K562 (cell line): ENCODE measurements around the gene NEMP2. TPM values are rescaled to one million over a fixed set of nuclear protein-coding genes. Genes with fewer than 3 reads are reported as not detected.

ENCODE experiments used
- BRD9 ChIP-seq: fragments of 450-650 bp; IDR thresholded peaks from 2 replicates; pipeline ENCODE4 v1.6.1; 2018; ENCODE audit warnings: low read depth; ENCODE audit not compliant: partially characterized antibody
- DDX20 ChIP-seq: fragments of 450-650 bp; IDR thresholded peaks from 2 replicates; pipeline ENCODE4 v1.6.1; 2016; ENCODE audit warnings: missing genetic modification characterization, low read depth, mild to moderate bottlenecking, missing compliant biosample characterization, moderate library complexity
- GABPB2 ChIP-seq: fragments of 250-450 bp; sonication (Bioruptor Pico); conservative IDR thresholded peaks from 2 replicates; pipeline ENCODE4 v1.5.1; 2021; ENCODE audit warnings: mild to moderate bottlenecking
- MAFK ChIP-seq: IDR thresholded peaks from 2 replicates; pipeline ENCODE4 v1.6.1; 2011; ENCODE audit warnings: low read length, improper control_type of control experiment
- SRSF9 ChIP-seq: fragments of 200-400 bp; formaldehyde crosslinking; IDR thresholded peaks from 2 replicates; pipeline ENCODE4 v1.6.1; 2017; ENCODE audit warnings: low read depth, low read length, borderline replicate concordance
- USF2 ChIP-seq: sonication (generic); formaldehyde crosslinking; IDR thresholded peaks from 2 replicates; pipeline ENCODE4 v1.5.0; 2020; ENCODE audit warnings: missing genetic modification reagents
- ZBTB34 ChIP-seq: fragments of 250-450 bp; sonication (Bioruptor Pico); IDR thresholded peaks from 2 replicates; pipeline ENCODE4 v1.8.0; 2021; ENCODE audit warnings: mild to moderate bottlenecking, moderate library complexity
- ZNF263 ChIP-seq: sonication (generic); formaldehyde crosslinking; IDR thresholded peaks from 2 replicates; pipeline ENCODE4 v1.8.0; 2022; ENCODE audit warnings: mild to moderate bottlenecking, missing genetic modification reagents, borderline replicate concordance
- ZNF407 ChIP-seq: fragments of 450-650 bp; IDR thresholded peaks from 2 replicates; pipeline ENCODE4 v1.6.1; 2016; ENCODE audit warnings: low read depth
- polyA plus RNA-seq, 8 experiments: library from polyadenylated mRNA; depleted of rRNA in 4 of 8; stranded (reverse) in 5 of 8; unstranded in 3 of 8; fragments of >200 nt; fragmentation: Nextera tagmentation in 2 of 8; fragmentation: Illumina TruSeq in 1 of 8; extraction: Ambion mirVana in 2 of 8; extraction: Trizol in 1 of 8; gene quantifications; 2 replicates each; pipeline versions ENCODE4 v1.2.1 to v1.2.3, GENCODE V29; 2011 to 2014; ENCODE audit warnings: inconsistent platforms in 1 of 8, missing spikeins in 1 of 8
- total RNA-seq, 7 experiments: library from RNA; depleted of rRNA in 6 of 7; stranded (reverse); fragments of >200 nt in 6 of 7; fragmentation: Illumina TruSeq in 2 of 7; extraction: Trizol in 2 of 7; gene quantifications; 2 replicates each; pipeline versions ENCODE4 v1.2.1 to v1.2.3, GENCODE V29; 2011 to 2021; ENCODE audit warnings: low replicate concordance in 1 of 7
- TF ChIP-seq, protein P1 (sequence below), 3 experiments: fragments of 200-800 bp in 1 of 3; fragments of 250-450 bp in 1 of 3; fragments of 450-650 bp in 1 of 3; sonication (Bioruptor Pico) in 1 of 3; sonication (Bioruptor generic) in 1 of 3; formaldehyde crosslinking in 1 of 3; IDR thresholded peaks; 2 replicates each; pipeline versions ENCODE4 v1.6.1 to v1.8.0; 2016 to 2022; ENCODE audit warnings: mild to moderate bottlenecking in 2 of 3, missing genetic modification characterization in 2 of 3, missing compliant biosample characterization in 1 of 3, moderate library complexity in 1 of 3
- TF ChIP-seq, protein P2 (sequence below): fragments of 200-800 bp; sonication (Bioruptor generic); IDR thresholded peaks from 2 replicates; pipeline ENCODE4 v1.6.1; 2017; ENCODE audit warnings: missing genetic modification characterization, missing compliant biosample characterization

The NEMP2 gene
- total and polyA plus RNA-seq, 9 of the 15 experiments (the other 6 are each of a cell fraction or from before 2014, with no cell fraction given), result 0.32 to 3.0 (median 1.7) TPM

GRCh38 chr2:190460487-190460886 lies 74.0 kb downstream of the NEMP2 start (continued):
- TF ChIP-seq ZNF407 (peak; percentile 84), SRSF9 (no peak), ZNF263 (CRISPR knock-in tag) (peak; percentile 60; the same call in 1 of the 2 replicates), GABPB2 (CRISPR knock-in tag) (no peak), USF2 (peak; percentile 53), BRD9 (no peak), ZBTB34 (CRISPR knock-in tag) (no peak), MAFK (no peak), DDX20 (no peak)
- TF ChIP-seq, protein P1, sequence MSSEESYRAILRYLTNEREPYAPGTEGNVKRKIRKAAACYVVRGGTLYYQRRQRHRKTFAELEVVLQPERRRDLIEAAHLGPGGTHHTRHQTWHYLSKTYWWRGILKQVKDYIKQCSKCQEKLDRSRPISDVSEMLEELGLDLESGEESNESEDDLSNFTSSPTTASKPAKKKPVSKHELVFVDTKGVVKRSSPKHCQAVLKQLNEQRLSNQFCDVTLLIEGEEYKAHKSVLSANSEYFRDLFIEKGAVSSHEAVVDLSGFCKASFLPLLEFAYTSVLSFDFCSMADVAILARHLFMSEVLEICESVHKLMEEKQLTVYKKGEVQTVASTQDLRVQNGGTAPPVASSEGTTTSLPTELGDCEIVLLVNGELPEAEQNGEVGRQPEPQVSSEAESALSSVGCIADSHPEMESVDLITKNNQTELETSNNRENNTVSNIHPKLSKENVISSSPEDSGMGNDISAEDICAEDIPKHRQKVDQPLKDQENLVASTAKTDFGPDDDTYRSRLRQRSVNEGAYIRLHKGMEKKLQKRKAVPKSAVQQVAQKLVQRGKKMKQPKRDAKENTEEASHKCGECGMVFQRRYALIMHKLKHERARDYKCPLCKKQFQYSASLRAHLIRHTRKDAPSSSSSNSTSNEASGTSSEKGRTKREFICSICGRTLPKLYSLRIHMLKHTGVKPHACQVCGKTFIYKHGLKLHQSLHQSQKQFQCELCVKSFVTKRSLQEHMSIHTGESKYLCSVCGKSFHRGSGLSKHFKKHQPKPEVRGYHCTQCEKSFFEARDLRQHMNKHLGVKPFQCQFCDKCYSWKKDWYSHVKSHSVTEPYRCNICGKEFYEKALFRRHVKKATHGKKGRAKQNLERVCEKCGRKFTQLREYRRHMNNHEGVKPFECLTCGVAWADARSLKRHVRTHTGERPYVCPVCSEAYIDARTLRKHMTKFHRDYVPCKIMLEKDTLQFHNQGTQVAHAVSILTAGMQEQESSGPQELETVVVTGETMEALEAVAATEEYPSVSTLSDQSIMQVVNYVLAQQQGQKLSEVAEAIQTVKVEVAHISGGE (CRISPR knock-in tag; IDR thresholded peaks at IDR 0.05), result peak in 1 of 3 experiments; percentile 28; a peak in 1 of 6 replicates
- TF ChIP-seq, protein P2, sequence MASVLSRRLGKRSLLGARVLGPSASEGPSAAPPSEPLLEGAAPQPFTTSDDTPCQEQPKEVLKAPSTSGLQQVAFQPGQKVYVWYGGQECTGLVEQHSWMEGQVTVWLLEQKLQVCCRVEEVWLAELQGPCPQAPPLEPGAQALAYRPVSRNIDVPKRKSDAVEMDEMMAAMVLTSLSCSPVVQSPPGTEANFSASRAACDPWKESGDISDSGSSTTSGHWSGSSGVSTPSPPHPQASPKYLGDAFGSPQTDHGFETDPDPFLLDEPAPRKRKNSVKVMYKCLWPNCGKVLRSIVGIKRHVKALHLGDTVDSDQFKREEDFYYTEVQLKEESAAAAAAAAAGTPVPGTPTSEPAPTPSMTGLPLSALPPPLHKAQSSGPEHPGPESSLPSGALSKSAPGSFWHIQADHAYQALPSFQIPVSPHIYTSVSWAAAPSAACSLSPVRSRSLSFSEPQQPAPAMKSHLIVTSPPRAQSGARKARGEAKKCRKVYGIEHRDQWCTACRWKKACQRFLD (CRISPR knock-in tag), result no peak
